ENCODE measurements around the gene PTGFR.

Gene PTGFR, protein sequence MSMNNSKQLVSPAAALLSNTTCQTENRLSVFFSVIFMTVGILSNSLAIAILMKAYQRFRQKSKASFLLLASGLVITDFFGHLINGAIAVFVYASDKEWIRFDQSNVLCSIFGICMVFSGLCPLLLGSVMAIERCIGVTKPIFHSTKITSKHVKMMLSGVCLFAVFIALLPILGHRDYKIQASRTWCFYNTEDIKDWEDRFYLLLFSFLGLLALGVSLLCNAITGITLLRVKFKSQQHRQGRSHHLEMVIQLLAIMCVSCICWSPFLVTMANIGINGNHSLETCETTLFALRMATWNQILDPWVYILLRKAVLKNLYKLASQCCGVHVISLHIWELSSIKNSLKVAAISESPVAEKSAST

DNA sequence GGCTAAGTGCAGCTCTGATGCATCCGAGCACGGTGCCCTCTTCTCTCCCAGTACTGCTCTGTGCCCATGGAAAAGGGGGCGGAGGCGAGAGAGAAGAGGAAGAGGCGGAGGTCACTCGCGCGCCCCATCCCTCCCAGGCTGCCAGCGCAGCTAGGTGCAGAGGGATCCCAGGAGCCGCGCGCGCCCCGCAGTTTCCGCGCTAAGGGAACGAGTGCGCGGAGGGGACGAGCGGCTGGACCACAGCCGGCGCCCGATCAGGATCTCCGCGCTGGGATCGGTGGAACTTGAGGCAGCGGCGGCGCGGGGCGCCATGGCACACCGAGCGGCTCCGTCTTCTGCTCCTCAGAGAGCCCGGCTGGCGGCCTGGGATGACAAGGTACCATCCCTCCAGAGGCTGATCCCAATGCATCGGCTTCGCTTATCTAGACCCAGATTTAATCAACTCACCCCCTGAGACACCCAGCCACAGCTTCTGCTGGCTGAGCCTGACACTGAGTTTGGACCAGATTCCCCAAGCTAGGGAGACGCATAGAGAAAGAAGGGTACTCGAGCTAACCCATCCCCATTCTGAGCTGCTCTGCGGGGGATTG lies at the start of gene PTGFR:
Gene PTGFR (plus strand): TSS at position 114 of the 590 bp plus-strand sequence. CDS start 1,770 bp downstream, outside the sequence.
- no peak for DNase-seq (ENCODE audit: low spot score)

DNA sequence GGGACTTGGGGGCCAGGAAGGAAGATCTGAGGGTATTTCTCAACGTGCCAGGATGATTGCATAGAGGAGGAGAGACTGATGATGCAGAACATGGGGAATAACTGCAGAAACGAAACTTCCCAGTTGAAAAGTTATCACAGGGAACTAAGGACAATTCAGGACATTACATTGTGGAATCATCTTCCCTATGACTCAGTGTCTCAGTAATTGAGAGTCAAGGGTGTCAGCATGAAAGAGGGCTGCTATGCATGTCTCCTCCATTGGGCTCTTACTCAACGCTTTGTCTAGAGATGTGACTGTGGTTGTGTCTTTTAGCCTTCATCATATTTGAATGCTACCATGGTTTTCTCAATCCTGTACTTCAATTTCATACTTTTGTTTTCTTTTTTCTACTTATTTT lies 48.9 kb upstream of the PTGFR start:
- no peak for DNase-seq (ENCODE audit: low spot score)

DNA sequence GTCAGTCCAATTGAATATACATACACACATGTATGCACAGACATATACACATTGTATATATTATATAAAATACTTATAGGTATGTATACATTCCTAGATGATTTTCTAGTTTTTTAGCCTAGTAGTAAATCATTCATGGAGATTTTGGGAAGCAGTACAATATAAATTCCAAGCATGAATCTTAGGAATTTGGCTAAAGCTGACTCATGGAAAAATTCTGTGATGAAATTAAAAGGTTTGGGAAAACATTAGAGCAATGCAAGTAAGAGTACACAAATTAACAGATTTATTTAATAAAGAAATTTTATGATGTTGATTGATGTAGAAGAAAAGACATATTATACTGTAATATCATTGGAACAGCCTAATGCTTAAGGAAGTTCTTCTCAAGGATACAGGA lies 43.7 kb upstream of the PTGFR start:
- no peak for DNase-seq (ENCODE audit: low spot score)

DNA sequence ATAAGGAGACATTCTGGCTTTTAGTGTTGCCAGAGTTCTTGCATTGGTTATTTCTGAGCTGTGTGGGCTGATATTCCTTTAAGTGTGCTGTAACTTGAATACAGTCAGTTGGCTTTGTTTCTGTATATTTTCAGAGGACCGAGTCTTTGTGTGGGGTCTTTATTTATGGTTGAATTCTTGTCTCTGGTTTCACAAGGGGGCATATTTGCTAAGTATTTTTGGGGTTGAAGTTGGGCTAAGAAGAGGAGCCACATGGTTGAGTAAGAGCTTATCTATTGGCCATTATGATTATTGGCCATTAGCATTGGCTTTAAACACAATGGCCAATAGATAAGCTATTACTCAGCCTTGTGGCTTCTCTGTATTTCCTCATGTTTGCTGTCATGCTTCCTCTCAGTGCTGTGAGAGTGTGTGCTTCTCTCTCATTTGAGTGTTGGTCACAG lies 26.3 kb upstream of the PTGFR start:
- DNase-seq (ENCODE audit: low spot score) = no peak

DNA sequence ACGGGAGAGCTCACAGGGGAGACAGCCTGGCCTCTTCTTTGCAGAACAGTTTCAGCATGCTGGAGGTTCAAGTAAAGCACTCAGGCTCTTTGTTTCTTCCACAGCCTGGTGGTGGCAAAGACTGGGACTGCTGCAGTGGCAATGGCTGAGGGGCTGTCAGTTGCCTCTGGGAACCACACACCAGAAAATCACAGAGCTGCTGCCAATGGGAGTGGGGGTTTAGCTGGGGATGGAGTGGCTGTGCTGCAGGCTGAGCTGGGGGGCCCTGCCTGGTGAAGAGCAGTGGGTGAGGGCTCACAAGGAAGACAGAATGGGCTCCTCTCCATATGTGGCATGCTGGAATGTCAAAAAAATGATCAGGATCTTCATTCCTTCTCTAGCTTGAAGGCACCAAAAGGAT lies 25.6 kb upstream of the PTGFR start:
- DNase-seq (ENCODE audit: low spot score) = no peak

DNA sequence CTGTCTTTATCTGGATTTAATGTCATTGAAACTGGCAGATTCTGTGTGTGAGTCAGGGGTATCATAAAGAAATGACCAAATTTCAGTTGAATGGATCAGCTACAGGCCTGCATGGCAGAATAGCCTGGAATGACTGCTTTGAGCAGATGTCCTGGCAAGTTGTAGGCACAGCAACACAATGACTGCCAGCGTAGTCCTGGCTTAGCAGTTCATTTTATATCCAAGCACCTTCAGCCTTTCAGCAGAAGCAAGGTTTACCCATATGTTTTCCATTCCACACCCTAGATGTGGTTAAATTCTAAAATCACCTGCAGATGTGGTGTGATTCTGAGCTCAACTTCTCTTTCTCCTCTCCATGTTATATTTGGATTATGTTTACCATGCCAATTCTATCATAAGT lies 22.3 kb upstream of the PTGFR start:
- no peak for DNase-seq (ENCODE audit: low spot score)

DNA sequence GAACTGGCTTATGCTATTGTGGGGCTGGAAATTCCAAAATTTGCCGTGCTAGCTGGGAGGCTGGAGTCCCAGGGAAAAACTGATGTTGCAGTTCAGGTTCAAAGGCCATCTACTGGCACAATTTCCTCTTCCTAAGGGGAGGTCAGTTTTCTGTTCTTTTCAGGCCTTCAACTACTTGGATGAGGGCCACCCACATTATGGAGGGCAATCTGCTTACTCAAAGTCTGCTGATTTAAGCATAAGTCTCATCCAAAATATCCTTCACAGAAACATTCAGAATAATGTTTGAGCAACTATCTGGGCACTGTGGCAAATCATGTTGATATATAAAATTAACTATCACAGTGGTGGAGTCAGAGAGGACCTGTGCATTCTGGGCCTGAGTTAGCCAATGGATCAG lies 21.2 kb upstream of the PTGFR start:
- no peak for DNase-seq (ENCODE audit: low spot score)

DNA sequence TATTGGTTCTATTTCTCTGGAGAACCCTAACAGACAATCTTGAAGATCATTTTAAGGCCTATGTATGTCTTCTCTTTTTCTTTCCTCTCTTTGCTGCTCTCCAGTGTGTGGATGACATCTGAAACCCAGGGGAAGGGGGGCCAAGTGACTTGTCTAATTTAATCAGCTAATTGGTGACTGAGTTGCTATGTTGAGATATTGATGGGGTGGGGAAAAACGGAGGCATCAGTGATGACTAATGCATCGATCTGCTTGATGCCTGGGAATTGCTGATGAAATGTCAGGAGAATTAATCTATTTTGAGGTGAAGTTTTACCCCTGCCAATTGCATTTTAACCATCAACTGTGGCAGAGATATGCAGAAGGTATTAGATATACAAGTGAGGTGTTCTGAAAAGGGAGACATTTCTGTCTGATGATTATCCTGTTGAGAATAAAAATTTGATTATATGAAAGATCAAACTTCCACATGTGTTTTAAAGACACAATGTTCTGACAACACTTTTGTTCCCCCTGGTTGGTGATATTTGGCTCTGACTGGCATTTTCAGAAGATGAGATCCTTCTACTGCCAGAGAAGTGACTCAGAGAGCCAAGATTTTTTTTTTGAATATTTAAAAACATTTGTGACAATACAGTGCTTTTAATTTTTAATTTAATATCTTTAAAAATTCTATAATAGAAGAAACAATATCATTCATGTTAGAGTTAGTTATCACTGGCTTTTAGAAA lies 18.7 kb upstream of the PTGFR start:
- no peak for DNase-seq (ENCODE audit: low spot score)

DNA sequence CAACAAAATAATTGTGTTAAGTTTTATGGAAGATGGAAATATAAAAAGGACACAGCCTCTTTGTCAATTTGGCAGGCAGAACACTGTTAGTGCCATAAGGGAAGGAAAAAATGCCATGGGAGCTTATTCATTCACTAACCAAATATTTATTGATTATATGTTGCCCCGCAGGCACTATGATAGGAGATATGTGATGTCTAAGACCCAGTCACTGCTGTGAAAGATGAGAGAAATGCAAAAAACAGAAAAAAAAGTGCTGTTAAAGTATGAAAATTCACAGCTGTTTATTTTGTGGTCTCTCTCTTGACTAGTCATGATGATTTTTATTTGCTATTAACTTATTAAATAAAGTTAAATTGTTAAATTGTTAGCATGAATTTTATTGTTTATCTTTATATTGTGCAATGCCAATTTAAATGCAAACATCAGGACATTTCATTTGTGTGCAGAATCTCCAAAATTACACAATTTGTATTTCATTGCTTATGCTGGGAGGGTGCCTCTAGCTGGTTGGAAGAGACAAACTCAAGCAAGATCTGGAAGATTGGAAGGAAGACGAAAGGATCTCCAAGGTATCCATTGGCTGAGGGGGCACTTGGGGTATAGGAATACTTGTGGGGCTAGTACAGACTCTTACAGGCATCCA lies 17.8 kb upstream of the PTGFR start:
- no peak for DNase-seq (ENCODE audit: low spot score)

DNA sequence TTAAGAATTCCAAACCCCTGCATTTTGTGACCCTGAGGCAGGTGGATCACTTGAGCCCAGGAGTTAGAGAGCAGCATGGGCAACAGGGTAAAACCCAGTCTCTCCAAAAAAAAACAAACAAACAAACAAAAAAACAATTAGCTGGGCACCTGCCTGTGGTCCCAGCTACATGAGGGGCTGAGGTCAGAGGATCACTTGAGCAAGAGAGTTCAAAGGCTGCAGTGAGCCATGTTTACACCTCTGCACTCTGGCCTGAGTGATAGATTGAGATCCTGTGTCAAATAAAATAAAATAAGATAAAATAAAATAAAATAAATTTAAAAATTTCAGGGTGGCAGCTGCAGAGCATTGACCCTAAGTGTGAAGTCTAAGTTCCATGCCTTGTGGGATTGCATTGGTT lies 16.7 kb upstream of the PTGFR start:
- no peak for DNase-seq (ENCODE audit: low spot score)

DNA sequence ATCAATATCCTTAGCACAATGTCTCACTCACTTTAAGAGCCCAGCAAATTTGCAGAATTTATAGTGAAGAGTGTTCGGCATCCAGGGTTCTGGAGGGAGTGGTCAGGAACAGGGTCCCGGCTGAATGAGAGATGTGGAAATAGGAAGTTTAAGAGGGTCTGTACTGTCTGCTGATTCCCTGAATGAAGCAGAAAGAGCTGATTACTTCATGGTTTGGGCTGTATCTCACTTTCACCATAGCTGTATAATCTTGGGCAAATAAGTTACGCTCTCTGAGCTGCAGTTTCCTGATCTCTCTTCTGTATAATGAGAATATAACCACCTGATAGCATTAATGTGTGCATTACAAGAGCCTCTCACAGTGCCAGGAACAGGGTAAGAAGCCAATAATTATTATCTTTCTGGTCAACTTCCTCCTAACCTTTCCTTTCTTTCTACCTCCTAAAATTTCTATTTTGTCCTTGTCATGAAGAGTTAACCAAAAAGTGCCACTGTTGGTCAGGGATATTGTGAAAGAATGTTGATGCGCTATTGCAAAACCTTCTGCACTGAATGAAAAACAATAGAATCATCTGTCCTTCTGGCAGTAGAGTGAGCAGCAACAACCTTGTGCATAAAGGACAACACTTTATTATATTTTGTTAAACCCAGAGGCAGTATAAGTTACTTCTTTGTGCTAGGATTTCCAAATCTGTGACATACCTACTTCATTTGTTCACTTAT lies 14.7 kb upstream of the PTGFR start:
- DNase-seq (ENCODE audit: low spot score) = no peak

DNA sequence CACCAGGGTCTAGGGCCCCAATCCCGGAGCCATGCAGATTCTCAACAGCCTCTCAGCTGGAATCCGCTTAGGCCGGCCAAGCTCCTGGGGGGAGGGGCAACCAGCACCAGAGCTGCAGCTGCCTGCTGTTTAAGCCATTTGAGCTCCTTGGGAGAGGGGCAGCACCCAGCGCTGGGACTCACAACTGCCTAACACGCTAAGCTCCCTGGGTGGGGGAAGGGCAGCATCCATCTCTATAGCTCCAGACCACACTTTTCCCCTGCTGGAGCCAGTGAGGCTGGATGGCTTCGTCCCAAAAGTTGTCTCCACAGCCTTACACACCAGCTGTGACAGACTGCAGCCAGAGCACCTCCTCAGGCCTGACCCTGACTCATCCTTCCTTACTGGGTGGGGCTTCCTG lies 6.9 kb upstream of the PTGFR start:
- DNase-seq (ENCODE audit: low spot score) = no peak

DNA sequence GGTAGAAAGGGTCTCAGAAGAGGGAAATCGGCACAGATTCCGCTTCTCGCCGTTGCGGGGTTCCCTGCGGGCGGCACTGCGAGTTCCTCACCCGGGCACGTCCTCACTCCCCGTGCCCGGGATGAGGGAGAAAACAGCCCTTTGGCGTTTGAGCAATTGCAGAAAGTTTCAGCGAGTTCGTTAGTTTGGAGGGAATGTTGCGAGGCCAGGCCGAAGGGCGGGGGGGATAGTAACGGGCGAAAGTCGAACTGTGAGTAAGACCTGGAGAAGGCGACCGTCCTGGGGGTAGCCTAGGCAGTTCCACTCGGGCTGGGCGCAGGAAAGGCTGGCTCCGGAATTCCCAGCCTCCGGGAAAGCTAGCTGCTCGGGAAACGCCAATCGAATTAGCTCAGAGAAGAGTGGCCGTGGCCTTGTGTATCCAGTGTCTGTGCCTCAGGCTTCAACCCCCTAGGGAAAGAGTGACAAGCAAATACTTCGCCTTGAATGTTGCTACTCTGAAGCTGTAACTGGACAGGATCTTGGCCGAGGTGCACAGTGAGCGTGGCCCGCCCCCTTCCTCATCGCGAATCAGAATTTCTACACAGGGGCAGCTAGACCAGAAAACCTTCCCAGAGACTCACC lies 787 bp downstream of the PTGFR start:
- DNase-seq (ENCODE audit: low spot score) = no peak

DNA sequence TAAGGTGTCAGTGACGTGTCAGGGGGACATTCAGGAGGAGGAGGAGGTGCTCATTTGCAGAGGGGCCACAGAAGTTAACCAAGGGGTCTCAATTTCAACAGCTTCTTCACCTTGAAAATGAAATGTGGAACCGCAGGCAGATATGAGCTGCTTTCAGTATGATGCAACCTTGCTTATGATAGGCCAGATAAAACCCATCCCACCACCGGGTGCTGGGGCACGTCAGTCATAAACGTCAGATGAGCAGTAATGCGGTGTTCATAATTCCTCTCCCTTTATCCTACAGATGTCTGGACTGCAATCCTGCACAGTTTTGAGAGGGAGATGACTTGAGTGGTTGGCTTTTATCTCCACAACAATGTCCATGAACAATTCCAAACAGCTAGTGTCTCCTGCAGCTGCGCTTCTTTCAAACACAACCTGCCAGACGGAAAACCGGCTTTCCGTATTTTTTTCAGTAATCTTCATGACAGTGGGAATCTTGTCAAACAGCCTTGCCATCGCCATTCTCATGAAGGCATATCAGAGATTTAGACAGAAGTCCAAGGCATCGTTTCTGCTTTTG lies 1.7 kb downstream of the PTGFR start:
- DNase-seq (ENCODE audit: low spot score) = peak; percentile 3

DNA sequence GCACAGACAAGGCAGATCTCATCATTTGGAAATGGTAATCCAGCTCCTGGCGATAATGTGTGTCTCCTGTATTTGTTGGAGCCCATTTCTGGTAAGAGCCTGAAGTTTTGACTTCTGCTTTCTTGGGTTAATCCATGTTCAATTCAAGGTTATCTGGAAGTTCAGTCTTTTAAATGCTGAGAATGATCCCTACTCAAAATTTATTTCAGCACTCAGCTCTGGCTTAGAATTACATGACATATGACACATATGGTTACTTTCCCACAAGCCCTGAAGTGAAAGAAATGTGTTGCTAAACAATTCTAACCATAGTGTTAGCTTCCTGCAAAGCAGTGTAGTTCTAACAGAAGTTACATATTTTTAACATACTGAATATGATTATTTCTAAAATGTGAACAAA lies 2.7 kb downstream of the PTGFR start:
- DNase-seq (ENCODE audit: low spot score) = no peak

DNA sequence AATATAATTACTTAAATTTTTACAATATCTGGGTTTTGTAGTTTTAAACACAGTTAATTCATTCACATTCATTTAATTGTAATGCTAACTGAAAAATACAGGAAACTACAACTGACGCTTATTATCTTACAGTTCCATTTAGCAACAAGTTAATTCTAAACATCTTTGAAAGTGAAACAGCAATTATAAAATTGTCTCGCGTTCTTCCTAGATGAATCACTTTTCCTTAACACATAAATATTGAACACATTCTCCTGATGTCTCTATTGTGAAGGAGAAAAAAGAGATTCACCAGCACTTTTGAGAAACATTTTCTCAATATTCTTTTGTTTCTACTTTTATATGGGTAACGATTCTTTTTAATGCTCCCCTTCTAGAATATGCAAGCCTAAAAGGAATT lies 6.4 kb downstream of the PTGFR start:
- no peak for DNase-seq (ENCODE audit: low spot score)

DNA sequence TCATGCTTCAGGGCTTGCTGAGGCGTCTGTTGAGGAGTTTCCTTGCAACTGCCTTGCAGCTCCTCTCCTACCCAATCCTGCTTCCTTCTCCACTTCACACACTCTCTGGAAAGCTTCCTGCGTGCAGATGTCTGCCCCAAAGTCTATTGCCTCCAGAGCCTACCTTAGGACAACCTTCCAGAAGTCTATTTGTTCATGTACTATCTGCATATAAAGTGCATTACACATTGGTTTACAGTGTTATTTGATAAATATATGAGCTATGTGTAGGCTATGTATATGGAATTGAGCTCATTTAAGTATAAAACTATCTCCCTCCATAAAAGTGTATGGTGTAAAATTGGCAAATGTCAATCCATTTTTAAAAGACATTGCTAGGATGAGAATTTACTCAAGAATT lies 9.8 kb downstream of the PTGFR start:
- no peak for DNase-seq (ENCODE audit: low spot score)

DNA sequence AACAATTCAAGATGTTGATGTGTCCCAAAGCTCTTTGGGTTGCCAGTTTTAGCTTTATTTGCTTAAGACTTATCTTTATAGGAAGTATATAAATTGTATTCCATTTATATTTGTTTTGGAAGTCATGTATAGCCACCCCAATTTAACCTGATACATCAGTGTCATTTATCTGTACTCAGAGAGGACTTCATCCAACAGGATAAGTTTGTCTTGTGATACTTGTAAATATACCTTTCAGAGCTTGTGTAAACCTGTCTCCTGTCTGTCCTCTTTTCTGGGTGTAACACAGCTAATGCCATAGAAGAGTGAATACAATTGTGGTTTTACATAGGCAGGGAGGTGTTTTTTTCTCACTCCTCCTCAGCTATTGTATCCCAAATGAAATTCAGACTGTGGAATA lies 10.4 kb downstream of the PTGFR start:
- no peak for DNase-seq (ENCODE audit: low spot score)

DNA sequence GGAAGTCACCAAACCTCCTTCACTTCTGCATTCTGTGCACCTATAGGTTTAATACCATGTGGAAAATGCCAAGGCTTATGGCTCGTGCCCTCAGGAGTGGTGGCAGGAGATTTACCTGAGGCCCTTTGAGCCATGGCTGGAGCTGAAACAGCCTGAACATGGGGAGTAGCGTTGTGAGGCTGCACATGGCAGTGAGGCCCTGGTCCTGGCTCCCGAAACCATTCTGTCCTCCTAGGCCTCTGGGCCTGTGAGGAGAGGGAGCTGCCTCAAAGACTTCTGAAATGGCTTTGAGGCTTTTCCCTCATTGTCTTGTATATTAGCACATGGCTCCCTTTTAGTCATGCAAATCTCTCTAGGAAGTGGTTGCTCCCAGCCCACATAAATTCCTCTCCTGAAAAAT lies 20.6 kb downstream of the PTGFR start:
- no peak for DNase-seq (ENCODE audit: low spot score)

DNA sequence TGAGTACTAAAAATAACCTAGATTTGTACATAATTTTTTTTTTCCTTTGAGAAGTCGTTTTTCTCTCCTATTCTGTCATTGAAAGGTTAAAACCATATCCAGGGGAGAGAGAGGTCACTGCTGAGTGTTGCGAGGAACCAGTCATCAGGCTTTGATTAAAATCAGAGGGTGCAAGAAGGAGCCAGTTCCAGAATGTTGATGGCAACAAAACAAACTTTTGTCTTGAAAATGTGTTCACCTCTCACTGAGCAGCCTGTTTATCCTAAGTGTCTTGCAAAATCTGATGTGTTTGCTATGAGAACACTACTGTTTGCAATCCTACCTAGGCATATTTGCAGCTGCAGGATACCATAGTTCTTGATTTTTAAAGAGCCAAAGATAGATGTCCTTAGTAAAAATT lies 25.9 kb downstream of the PTGFR start:
- DNase-seq (ENCODE audit: low spot score) = no peak

DNA sequence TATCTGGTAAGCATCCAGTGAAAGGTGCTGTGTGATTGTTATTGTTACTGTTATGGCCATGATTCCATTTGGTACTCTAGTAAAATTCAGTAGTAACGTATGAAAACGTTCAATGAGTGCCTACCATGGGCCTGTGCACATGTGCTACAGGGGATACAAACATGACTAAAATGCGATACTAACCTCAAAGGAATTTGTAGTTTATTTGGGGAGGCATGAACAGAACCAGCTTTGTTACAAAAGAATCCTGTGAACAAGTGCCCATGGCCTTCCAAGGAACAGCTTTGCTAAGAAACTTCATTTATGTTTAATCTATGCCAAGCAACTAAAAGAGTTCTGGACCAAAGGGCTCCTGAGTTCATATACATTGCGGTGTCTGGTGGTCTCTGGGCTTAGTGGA lies 28.7 kb downstream of the PTGFR start:
- no peak for DNase-seq (ENCODE audit: low spot score)
